Activated T-cell treated with anti-CD3 and anti-CD28 coated beads, Interleukin-2, amount 50 U/mL, for 24 hours (primary cell): ENCODE measurements around the gene TPPP.
"Not testable (repeated sequence)": the region's sequence is repeated elsewhere in the genome, so short reads cannot be mapped to it uniquely, and the experiment has no call there.

Experiments
- DNase-seq: peaks from one replicate; pipeline ENCODE4 v3.0.0-alpha.2; 2020
- H3K27ac Mint-ChIP-seq: 2 replicates; pipeline ENCODE4 v1.8.0; 2020; ENCODE audit warnings: mild to moderate bottlenecking, mixed read lengths
- H3K27me3 Mint-ChIP-seq: 2 replicates; pipeline ENCODE4 v1.8.0; 2020; ENCODE audit warnings: mixed read lengths
- H3K36me3 Mint-ChIP-seq: 2 replicates; pipeline ENCODE4 v1.8.0; 2020; ENCODE audit warnings: low read depth, mixed read lengths
- H3K4me1 Mint-ChIP-seq: 2 replicates; pipeline ENCODE4 v1.8.0; 2020; ENCODE audit warnings: low read depth, mixed read lengths
- H3K4me3 Mint-ChIP-seq: 2 replicates; pipeline ENCODE4 v1.8.0; 2020; ENCODE audit warnings: mild to moderate bottlenecking, moderate library complexity, mixed read lengths
- H3K9me3 Mint-ChIP-seq: 2 replicates; pipeline ENCODE4 v1.8.0; 2020; ENCODE audit warnings: mixed read lengths

The TPPP gene

GRCh38 chr5:641331-641765 lies 51.8 kb downstream of the TPPP start:
- no peak overlapping the region for H3K4me3 Mint-ChIP-seq
- H3K9me3 Mint-ChIP-seq = no peaks in the 10 kb centered on the region
- H3K4me1 Mint-ChIP-seq = no peaks in the 10 kb centered on the region
- peaks cover 93% of the 10 kb centered on the region for H3K36me3 Mint-ChIP-seq
- no peak overlapping the region for H3K27ac Mint-ChIP-seq
- H3K27me3 Mint-ChIP-seq = no peaks in the 10 kb centered on the region
- DNase-seq = peak; percentile 18

- Mint-ChIP-seq H3K9me3 (no peaks in the 10 kb centered on the region), H3K4me3 (no peak overlapping the region)
- DNase-seq = peak; percentile 18
Measured at GRCh38 chr5:640461-641330, 52.5 kb downstream of the TPPP start.

DNA sequence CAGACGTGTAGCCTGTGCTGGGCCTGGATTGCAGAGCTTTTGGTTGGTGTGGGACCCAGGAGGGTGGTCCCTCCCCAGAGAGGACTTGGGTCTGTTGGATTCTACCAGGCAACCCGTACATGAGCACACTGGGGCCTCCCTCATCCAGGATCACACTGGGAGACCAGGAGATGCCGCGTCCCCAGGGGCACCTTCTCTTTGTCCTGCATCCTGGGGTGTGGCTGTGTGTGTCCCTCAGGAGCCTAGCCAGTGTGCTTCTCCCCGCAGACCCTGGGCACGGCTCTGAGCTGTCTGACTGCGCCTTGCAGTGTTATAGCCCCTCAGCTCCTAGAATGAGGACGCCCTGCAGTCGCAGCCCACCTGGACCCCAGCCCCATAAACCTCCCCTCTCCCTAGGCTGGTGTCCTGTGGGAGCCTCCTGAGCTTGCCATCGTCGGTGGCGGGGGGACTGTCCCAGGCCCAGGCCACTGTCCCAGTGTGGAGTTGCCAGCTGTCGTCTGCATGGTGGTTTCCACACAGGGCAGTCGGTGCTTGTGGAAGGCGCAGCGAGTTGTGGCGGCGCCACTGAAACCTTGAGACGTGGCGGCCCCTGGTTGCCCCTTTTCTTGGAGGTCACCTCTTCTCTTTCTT lies 53.5 kb downstream of the TPPP start:
- Mint-ChIP-seq H3K36me3 (peaks cover 93% of the 10 kb centered on the region), H3K4me3 (no peak overlapping the region), H3K27ac (no peak overlapping the region), H3K9me3 (no peaks in the 10 kb centered on the region), H3K4me1 (no peaks in the 10 kb centered on the region), H3K27me3 (no peaks in the 10 kb centered on the region)
- peak; percentile 19 for DNase-seq

More at GRCh38 chr5:640461-641330, 52.5 kb downstream of the TPPP start:
- H3K27me3 Mint-ChIP-seq = no peaks in the 10 kb centered on the region
- no peaks in the 10 kb centered on the region for H3K4me1 Mint-ChIP-seq
- H3K36me3 Mint-ChIP-seq = peaks cover 93% of the 10 kb centered on the region
- no peak overlapping the region for H3K27ac Mint-ChIP-seq

- peak; percentile 16 for DNase-seq
- Mint-ChIP-seq H3K27ac (no peak overlapping the region), H3K4me1 (no peaks in the 10 kb centered on the region), H3K4me3 (no peak overlapping the region), H3K27me3 (no peaks in the 10 kb centered on the region), H3K9me3 (no peaks in the 10 kb centered on the region), H3K36me3 (peaks cover 93% of the 10 kb centered on the region)
Measured at GRCh38 chr5:639253-639530, 54.0 kb downstream of the TPPP start.

GRCh38 chr5:638501-639252 lies 54.5 kb downstream of the TPPP start:
- DNase-seq = peak; percentile 18
- H3K36me3 Mint-ChIP-seq = peaks cover 96% of the 10 kb centered on the region
- no peak overlapping the region for H3K27ac Mint-ChIP-seq

GRCh38 chr5:637581-638450 lies 55.3 kb downstream of the TPPP start:
- H3K9me3 Mint-ChIP-seq = no peaks in the 10 kb centered on the region
- peaks cover 91% of the 10 kb centered on the region for H3K36me3 Mint-ChIP-seq
- H3K27me3 Mint-ChIP-seq = no peaks in the 10 kb centered on the region
- H3K4me1 Mint-ChIP-seq = no peaks in the 10 kb centered on the region
- peak; percentile 22 for DNase-seq
- no peak overlapping the region for H3K27ac Mint-ChIP-seq
- no peak overlapping the region for H3K4me3 Mint-ChIP-seq

More at GRCh38 chr5:638501-639252, 54.5 kb downstream of the TPPP start:
- no peaks in the 10 kb centered on the region for H3K9me3 Mint-ChIP-seq
- H3K27me3 Mint-ChIP-seq = no peaks in the 10 kb centered on the region
- no peak overlapping the region for H3K4me3 Mint-ChIP-seq
- no peaks in the 10 kb centered on the region for H3K4me1 Mint-ChIP-seq

GRCh38 chr5:636951-637350 lies 56.2 kb downstream of the TPPP start:
- Mint-ChIP-seq H3K4me1 (no peaks in the 10 kb centered on the region), H3K27me3 (no peaks in the 10 kb centered on the region), H3K27ac (no peak overlapping the region), H3K4me3 (no peak overlapping the region), H3K36me3 (peaks cover 83% of the 10 kb centered on the region), H3K9me3 (no peaks in the 10 kb centered on the region)
- DNase-seq = peak; percentile 5

GRCh38 chr5:635306-636055 lies 57.7 kb downstream of the TPPP start:
- Mint-ChIP-seq H3K4me1 (no peaks in the 10 kb centered on the region), H3K4me3 (no peak overlapping the region), H3K36me3 (peaks cover 72% of the 10 kb centered on the region), H3K9me3 (no peaks in the 10 kb centered on the region), H3K27ac (no peak overlapping the region), H3K27me3 (no peaks in the 10 kb centered on the region)
- DNase-seq = peak; percentile 14

- DNase-seq = no peak
- no peaks in the 10 kb centered on the region for H3K27me3 Mint-ChIP-seq
- H3K27ac Mint-ChIP-seq = no peak overlapping the region
- no peaks in the 10 kb centered on the region for H3K9me3 Mint-ChIP-seq
- peaks cover 59% of the 10 kb centered on the region for H3K36me3 Mint-ChIP-seq
- H3K4me3 Mint-ChIP-seq = no peak overlapping the region
- no peaks in the 10 kb centered on the region for H3K4me1 Mint-ChIP-seq
Measured at GRCh38 chr5:634191-634590, 59.0 kb downstream of the TPPP start.

GRCh38 chr5:633501-633955 lies 59.6 kb downstream of the TPPP start:
- no peak overlapping the region for H3K4me3 Mint-ChIP-seq
- H3K36me3 Mint-ChIP-seq = peaks cover 56% of the 10 kb centered on the region
- H3K9me3 Mint-ChIP-seq = no peaks in the 10 kb centered on the region
- H3K27me3 Mint-ChIP-seq = no peaks in the 10 kb centered on the region
- H3K27ac Mint-ChIP-seq = no peak overlapping the region
- H3K4me1 Mint-ChIP-seq = no peaks in the 10 kb centered on the region
- DNase-seq = peak; percentile 19

DNA sequence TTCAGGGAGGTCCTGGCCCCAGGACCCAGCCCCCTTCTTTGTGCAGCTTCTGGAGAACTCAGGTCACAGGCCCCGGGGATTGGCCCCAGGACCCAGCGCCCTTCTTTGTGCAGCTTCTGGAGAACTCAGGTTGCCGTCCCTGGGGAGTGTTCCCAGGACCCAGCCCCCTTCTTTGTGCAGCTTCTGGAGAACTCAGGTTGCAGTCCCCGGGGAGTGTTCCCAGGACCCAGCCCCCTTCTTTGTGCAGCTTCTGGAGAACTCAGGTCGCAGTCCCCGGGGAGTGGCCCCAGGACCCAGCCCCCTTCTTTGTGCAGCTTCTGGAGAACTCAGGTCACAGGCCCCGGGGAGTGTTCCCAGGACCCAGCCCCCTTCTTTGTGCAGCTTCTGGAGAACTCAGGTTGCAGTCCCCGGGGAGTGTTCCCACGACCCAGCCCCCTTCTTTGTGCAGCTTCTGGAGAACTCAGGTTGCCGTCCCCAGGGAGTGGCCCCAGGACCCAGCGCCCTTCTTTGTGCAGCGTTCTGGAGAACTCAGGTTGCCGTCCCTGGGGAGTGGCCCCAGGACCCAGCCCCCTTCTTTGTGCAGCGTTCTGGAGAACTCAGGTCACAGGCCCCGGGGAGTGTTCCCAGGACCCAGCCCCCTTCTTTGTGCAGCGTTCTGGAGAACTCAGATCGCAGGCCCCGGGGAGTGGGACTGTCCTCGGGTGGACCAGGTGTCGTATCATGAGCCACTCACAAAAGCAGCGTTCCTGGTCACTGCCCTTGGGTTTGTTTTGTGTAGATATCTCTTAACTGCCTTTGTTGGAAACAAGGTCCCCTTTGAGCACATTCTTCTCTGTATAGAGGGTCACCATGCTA lies 64.6 kb downstream of the TPPP start:
- not testable (repeated sequence) for H3K9me3 Mint-ChIP-seq, H3K4me1 Mint-ChIP-seq, DNase-seq, H3K4me3 Mint-ChIP-seq, H3K27ac Mint-ChIP-seq, H3K27me3 Mint-ChIP-seq
- peaks cover 56% of the 10 kb centered on the region for H3K36me3 Mint-ChIP-seq

DNA sequence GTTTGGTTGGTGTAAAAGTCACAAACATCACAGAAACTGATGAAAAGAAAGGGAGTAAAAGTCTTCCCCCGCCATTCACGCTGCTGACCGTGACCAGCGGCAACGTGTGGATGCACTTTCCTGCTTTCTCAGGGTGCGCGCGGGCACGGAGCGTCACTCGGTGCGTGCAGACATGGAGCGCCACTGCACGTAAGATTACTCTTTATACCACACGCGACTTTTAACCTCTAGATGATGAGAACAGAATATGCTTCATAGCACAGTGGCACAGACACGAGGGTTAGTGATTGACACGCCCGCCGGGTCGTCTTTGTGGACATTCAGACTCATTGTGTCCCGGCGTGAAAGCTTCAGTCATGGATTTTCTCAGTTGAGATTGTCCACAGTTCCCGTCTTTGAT lies 65.3 kb downstream of the TPPP start:
- H3K27ac Mint-ChIP-seq = no peak overlapping the region
- H3K4me3 Mint-ChIP-seq = no peak overlapping the region
- H3K9me3 Mint-ChIP-seq = no peaks in the 10 kb centered on the region
- peaks cover 55% of the 10 kb centered on the region for H3K36me3 Mint-ChIP-seq
- H3K4me1 Mint-ChIP-seq = no peaks in the 10 kb centered on the region
- no peak for DNase-seq
- H3K27me3 Mint-ChIP-seq = no peaks in the 10 kb centered on the region

- Mint-ChIP-seq H3K27me3 (no peaks in the 10 kb centered on the region), H3K9me3 (no peaks in the 10 kb centered on the region), H3K4me3 (no peak overlapping the region), H3K27ac (no peak overlapping the region), H3K36me3 (peaks cover 64% of the 10 kb centered on the region), H3K4me1 (no peaks in the 10 kb centered on the region)
- no peak for DNase-seq
Measured at GRCh38 chr5:626850-627249, 66.3 kb downstream of the TPPP start.
